Muscle of back (tissue), 11 donors: Measurements from ENCODE around the gene RNF217. TPM values are rescaled to one million over a fixed set of nuclear protein-coding genes. Genes with fewer than 3 reads are reported as not detected.
"Not testable (repeated sequence)": the region's sequence is repeated elsewhere in the genome, so short reads cannot be mapped to it uniquely, and the experiment has no call there.

Experiments used
- DNase-seq, 3 donors: peaks; one replicate each; pipeline versions ENCODE4 v3.0.0 to v3.0.0-alpha.2; 2013
- polyA plus RNA-seq, 10 donors: library from polyadenylated mRNA; unstranded; fragments of 120-200 nt; gene quantifications; one replicate each; pipeline ENCODE4 v1.2.1, GENCODE V29; 2013; ENCODE audit not compliant: insufficient read length in 10 of 10

RNF217 gene
- polyA plus RNA-seq, 10 donors: 26.1 to 59.7 (median 45.1) TPM

DNA sequence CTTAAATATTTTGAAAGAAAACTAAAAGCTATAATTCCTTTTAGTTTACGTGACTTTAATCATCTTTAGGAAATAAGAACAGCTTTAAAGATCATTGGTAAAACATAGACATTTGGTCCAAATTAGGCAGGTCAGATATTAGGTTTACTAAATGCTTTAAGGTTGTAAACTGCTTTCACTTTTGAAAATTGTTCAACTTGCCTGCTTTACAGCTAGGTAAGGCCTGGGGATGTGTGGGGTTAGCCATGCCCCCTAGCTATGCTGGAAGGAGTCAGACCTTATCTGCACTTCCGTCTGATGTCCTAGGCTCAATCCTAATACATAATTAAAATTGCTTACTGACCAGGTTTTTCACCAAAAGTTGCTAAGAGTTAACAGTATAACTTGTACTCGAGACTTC, 160.8 kb downstream of the RNF217 start:
- DNase-seq: no peak

DNA sequence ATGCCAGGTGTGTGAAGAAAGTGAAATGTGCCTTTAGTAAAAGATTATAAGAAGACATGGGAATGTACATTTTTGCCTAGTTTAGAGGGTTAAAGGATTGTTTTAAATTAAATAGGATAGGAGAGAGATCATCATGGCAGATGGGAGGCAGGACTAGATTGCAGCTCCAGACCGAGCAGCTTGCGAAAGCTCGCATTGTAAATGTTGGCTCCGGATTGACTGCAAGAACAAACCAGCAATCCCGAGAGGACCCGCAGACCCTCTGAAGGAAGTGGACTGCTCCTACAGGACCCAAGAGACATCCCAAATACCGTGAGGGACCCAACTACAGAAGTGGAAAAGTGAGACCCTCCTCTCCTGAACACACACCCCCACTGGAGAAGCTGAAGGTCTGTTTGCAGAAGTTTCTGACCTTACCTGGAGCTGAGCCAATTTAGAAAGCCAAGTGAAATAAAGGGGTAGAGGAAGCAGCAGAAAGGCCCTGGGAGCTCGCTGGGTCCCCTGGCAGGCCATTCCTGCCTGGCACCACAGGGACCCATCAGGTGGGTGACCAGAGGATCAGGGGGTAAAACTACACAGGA, 161.3 kb downstream of the RNF217 start:
- DNase-seq: peak in 1 of 3 donors; percentile 32

DNA sequence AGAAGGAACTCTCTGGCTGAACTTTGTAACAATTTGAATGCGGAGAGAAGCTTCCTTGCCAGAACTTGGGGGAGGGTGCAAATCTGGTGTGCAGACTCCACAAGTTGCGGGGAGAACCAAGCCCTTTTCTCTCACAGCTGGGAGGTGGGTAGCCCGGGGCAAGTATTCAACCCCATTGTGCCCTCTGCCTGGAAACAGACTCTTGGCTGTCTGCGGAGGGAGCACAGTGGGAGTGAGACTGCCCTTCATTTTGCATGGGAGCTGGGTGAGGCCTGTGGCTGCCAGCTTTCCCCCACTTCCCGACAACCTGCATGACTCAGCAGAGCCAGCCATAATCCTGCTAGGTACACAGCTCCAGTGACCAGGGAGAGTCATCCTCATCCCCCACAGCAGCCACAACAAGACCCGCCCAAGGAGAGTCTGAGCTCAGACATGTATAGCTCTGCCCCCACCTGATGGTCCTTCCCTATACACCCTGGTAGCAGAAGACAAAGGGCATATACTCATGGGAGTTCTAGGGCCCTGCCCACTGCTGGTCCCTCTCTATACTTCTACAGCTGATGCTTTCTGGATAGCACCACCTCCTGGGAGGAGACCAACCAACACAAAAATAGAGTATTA, 161.9 kb downstream of the RNF217 start:
- no peak for DNase-seq

DNA sequence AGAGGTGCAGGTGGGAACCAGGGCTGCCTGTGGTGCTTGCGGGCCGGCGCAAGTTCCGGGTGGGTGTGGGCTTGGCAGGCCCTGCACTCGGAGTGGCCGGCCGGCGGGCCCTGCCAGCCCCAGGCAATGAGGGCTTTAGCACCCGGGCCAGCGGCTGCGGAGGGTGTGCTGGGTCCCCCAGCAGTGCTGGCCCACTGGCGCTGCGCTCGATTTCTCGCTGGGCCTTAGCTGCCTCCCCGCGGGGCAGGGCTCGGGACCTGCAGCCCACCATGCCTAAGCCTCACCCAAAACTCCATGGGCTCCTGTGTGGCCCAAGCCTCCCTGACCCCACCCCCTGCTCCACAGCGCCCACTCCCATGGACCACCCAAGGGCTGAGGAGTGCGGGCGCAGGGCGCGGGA, 163.6 kb downstream of the RNF217 start:
- DNase-seq: not testable (repeated sequence)

DNA sequence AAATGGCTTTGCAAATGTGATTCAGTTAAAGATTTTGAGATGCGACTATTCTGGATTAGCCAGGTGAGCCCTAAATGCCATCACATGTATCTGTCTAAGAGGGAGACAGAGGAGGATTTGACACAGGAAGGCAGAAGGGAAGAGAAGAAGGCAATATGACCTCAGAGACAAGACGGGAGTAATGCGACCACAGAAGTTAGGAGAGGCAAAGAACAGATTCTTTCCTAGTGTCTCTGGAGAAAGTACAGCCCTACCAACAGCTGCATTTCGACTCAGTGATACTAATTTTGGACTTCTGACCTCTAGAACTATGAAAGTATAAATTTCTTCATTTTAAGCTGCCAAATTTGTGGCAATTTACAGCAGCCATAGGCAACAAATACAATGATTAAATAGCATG, 167.1 kb downstream of the RNF217 start:
- peak in 1 of 3 donors; percentile 18 for DNase-seq

DNA sequence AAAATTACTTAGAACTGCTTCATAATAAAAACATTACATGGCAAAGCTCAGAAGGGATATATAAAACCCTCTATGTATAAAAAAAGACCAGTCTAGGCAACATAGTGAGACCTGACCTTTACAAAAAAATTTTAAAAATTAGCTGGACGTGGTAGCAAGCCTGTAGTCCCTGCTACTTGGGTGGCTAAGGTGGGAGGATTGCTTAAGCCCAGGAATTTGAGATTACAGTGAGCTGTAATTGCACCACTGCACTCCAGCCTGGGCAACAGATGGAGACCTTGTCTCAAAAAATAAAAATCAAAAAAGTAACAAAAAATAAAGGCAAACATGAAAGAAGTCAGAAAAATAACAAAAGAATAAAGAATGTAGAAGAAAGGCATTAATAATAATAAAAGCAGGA, 169.8 kb downstream of the RNF217 start:
- DNase-seq: no peak

DNA sequence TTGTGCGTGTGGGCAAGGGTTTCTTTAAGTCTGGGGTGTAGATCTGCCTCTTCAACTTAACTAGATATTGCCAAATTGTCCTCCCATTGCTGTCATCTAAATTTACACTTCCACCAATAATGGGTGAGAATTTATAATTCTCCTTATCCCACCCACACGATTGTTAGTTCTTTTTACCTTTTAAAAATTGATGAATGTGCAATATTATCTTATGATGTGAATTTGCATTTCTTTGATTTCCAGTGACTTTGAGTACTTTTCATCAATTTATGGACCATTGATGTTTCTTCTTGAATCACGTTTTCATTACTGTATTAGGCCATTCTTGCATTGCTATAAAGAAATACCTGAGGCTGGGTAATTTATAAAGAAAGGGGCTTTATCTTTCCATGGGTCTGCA, 174.1 kb downstream of the RNF217 start:
- no peak for DNase-seq

DNA sequence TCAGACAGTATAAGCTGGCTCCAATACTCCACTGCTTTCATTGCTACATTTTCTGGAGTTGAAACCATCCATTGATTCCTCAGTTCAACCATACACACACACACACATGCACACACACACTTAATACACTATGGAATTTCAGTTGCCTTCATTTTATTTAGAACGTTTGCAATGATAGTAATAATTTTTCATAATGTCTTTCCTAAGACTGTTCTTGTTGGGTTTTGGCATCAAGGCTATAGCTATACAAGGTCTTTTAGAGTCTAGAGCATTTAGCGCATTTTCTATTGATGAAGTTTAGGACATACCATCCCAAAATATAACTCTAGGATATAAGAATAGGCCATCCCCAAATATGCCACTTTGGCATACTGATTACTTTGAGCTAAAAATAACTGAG, 175.8 kb downstream of the RNF217 start:
- no peak for DNase-seq

DNA sequence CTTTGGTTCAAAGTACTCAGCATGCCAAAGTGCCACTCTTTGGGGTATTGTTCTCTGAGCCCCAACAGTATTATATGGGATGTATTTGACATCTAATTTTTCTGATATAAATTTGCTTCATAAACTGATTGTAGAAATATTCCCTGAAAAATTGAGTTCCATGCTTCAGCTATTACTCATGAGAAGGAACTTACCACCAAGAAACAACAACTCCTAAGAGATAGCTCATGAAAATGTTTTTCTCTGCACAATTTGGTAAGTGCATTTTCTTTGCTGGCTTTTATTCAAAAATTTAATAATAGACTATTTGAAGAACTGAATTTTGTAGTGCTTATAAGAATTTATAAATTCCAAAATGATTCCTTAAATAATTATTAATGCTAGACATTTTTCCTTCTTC, 178.6 kb downstream of the RNF217 start:
- no peak for DNase-seq

Other genes with a start within 250 kb of the RNF217 start
- 10 to 100 TPM; 37.0 to 57.1 (median 46.9) TPM for gene TPD52L1, start 191.3 kb downstream of the RNF217 start, polyA plus RNA-seq